Esophagus squamous epithelium (tissue), 5 donors: ENCODE results near the gene TBC1D19. TPM values are rescaled to one million over a fixed set of nuclear protein-coding genes. Genes with fewer than 3 reads are reported as not detected.

Experiments
- DNase-seq: peaks from one replicate; lab custom pipeline; 2025; lab: John Stamatoyannopoulos, UW
- H3K27ac ChIP-seq, 4 donors: fragments of 200-600 bp; sonication (generic); one replicate each; pipeline ENCODE4 v1.5.1; 2016 to 2019; ENCODE audit warnings: mild to moderate bottlenecking in 1 of 4
- H3K27me3 ChIP-seq, 4 donors: fragments of 200-600 bp; sonication (generic); 1 replicate in 3 of 4; 2 replicates in 1 of 4; pipeline versions ENCODE4 v1.5.1 to v1.6.0; 2017 to 2021; ENCODE audit warnings: antibody characterized with exemption in 1 of 4
- H3K36me3 ChIP-seq, 3 donors: fragments of 200-600 bp; sonication (generic); one replicate each; pipeline ENCODE4 v1.5.1; 2016 to 2019
- H3K4me1 ChIP-seq, 3 donors: fragments of 200-600 bp; sonication (generic); one replicate each; pipeline ENCODE4 v1.5.1; 2017 to 2019
- H3K4me3 ChIP-seq, 4 donors: fragments of 200-600 bp; sonication (generic); 1 replicate in 3 of 4; 2 replicates in 1 of 4; pipeline ENCODE4 v1.5.1; 2016 to 2019; ENCODE audit warnings: mild to moderate bottlenecking in 2 of 4, moderate library complexity in 1 of 4
- H3K9me3 ChIP-seq, 3 donors: fragments of 200-600 bp; sonication (generic); one replicate each; pipeline ENCODE4 v1.5.1; 2016 to 2019
- POLR2A ChIP-seq, 4 donors: fragments of 450-650 bp; IDR thresholded peaks; one replicate each; pipeline ENCODE4 v1.6.1; 2017; ENCODE audit warnings: antibody characterized with exemption in 4 of 4, mild to moderate bottlenecking in 4 of 4, moderate library complexity in 3 of 4
- WGBS, 2 donors: methylation state at CpG; one replicate each; pipeline ENCODE4 v1.1.5; 2018; 5-methylcytosine and 5-hydroxymethylcytosine counted together
- intact Hi-C: fragments of 100-400 bp; cut with DNase I; formaldehyde crosslinking; loops from one replicate; pipeline ENCODE4 v1.15.0; 2022
- total RNA-seq, 4 donors: library from RNA; depleted of rRNA; stranded (reverse); fragments of >200 nt; gene quantifications; one replicate each; pipeline ENCODE4 v1.1.0, GENCODE V29; 2016
- TF ChIP-seq, protein P1 (sequence below), 6 experiments: fragments of 450-650 bp in 4 of 6; fragments of 200-600 bp in 2 of 6; sonication (generic) in 2 of 6; IDR thresholded peaks; one replicate each; pipeline ENCODE4 v1.5.1; 2016 to 2019; ENCODE audit warnings: antibody characterized with exemption in 6 of 6, mild to moderate bottlenecking in 4 of 6, moderate library complexity in 4 of 6
- donor health status: DM: yes; HTN: yes; CAD: no.

Gene TBC1D19
- total RNA-seq, 4 donors from 2014 or later: 3.9 to 9.8 (median 5.3) TPM

GRCh38 chr4:26741491-26741871, 157.6 kb downstream of the TBC1D19 start:
- WGBS, 2 donors: 10 to 38% methylated on average over 2 of the region's 2 CpGs
- H3K4me3 ChIP-seq: no peak overlapping the region
- no peaks in the 10 kb centered on the region for H3K9me3 ChIP-seq
- intact Hi-C loops: no loop called here
- peaks cover 0 to 15% (median 8%) of the 10 kb centered on the region in 3 donors for H3K4me1 ChIP-seq
- no peaks in the 10 kb centered on the region for H3K36me3 ChIP-seq
- DNase-seq: no peak
- TF ChIP-seq POLR2A (IDR thresholded peaks at IDR 0.05): no peak
- TF ChIP-seq, protein P1, sequence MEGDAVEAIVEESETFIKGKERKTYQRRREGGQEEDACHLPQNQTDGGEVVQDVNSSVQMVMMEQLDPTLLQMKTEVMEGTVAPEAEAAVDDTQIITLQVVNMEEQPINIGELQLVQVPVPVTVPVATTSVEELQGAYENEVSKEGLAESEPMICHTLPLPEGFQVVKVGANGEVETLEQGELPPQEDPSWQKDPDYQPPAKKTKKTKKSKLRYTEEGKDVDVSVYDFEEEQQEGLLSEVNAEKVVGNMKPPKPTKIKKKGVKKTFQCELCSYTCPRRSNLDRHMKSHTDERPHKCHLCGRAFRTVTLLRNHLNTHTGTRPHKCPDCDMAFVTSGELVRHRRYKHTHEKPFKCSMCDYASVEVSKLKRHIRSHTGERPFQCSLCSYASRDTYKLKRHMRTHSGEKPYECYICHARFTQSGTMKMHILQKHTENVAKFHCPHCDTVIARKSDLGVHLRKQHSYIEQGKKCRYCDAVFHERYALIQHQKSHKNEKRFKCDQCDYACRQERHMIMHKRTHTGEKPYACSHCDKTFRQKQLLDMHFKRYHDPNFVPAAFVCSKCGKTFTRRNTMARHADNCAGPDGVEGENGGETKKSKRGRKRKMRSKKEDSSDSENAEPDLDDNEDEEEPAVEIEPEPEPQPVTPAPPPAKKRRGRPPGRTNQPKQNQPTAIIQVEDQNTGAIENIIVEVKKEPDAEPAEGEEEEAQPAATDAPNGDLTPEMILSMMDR (IDR thresholded peaks at IDR 0.05): no peak
- H3K27me3 ChIP-seq: no peaks in the 10 kb centered on the region
- no peak overlapping the region for H3K27ac ChIP-seq

DNA sequence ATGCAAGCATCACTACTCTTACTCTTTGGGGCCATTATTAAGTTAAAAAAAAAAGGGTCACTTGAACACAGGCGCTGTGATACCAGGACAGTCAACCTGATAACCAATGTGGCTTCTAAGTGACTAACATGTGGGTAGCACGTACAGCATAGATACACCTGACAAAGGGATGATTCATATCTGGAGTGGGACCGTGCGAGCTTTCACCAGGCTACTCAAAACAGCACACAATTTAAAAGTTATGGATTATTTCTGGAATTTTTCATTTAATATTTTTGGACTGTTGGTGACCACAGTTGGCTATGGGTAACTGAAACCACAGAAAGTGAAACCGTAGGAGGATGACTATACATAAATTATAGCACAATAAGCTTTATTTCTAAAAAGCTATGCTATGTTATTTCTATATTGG, 162.9 kb downstream of the TBC1D19 start:
- 76 to 82% methylated on average over 5 of the region's 5 CpGs for WGBS, 2 donors
- intact Hi-C loops: no loop called here

DNA sequence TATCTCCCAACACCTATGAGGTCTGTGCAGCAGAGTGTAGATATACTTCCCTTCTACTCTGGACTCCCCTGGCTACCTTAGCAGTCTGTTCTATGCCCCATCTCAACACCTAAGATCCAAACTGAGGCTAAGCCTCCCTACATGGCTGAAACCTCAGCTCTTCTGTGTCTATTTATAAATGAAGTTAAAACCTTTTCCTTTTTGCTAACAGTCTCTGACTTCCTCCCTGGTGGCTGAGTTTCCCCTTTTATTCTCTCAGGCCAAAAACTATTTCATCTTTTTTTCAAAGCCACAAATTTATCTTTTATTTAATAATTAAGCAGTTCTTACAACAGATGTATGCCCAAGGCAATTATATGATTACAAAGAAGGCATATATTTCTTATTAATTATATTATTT, 164.9 kb downstream of the TBC1D19 start:
- Histone ChIP-seq H3K27me3 (no peaks in the 10 kb centered on the region), H3K9me3 (no peaks in the 10 kb centered on the region), H3K27ac (no peak overlapping the region), H3K4me3 (no peak overlapping the region), H3K36me3 (peaks cover 0 to 17% (median 0%) of the 10 kb centered on the region in 3 donors), H3K4me1 (peaks cover 0 to 5% (median 0%) of the 10 kb centered on the region in 3 donors)
- no peak for DNase-seq
- TF ChIP-seq, protein P1 (IDR thresholded peaks at IDR 0.05): no peak
- no peak for TF ChIP-seq POLR2A (IDR thresholded peaks at IDR 0.05)
- intact Hi-C loops: no loop called here

More for the DNA sequence above, 162.9 kb downstream of the TBC1D19 start:
- Histone ChIP-seq H3K4me3 (no peak overlapping the region), H3K27me3 (no peaks in the 10 kb centered on the region), H3K36me3 (peaks cover 0 to 17% (median 0%) of the 10 kb centered on the region in 3 donors), H3K9me3 (no peaks in the 10 kb centered on the region), H3K27ac (no peak overlapping the region), H3K4me1 (peaks cover 0 to 13% (median 1%) of the 10 kb centered on the region in 3 donors)
- no peak for TF ChIP-seq POLR2A (IDR thresholded peaks at IDR 0.05)
- TF ChIP-seq, protein P1 (IDR thresholded peaks at IDR 0.05): no peak
- DNase-seq: no peak

DNA sequence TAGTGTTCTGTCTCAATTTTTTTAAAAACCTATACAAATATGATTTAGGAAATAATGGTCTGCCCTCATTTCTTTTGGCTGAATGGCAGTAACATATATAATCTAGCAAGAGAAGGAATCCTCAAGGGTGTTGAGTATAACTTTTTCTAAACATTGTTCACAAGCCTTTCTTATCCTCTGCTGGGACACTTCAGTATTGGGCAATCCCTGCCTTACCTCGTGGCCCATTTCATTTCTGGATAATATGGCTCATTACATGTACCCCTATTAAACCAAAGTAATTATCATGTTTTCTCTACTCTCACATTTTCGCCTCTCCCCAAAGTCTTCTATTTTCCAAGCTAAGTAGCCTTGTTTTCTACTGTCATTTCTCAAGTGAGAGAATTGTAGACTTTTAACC, 166.0 kb downstream of the TBC1D19 start:
- no peaks in the 10 kb centered on the region for H3K27me3 ChIP-seq
- peaks cover 0 to 17% (median 0%) of the 10 kb centered on the region in 3 donors for H3K36me3 ChIP-seq
- intact Hi-C loops: no loop called here
- no peak overlapping the region for H3K27ac ChIP-seq
- TF ChIP-seq POLR2A (IDR thresholded peaks at IDR 0.05): no peak
- TF ChIP-seq, protein P1 (IDR thresholded peaks at IDR 0.05): no peak
- no peak overlapping the region for H3K4me3 ChIP-seq
- DNase-seq: no peak
- no peaks in the 10 kb centered on the region for H3K9me3 ChIP-seq
- H3K4me1 ChIP-seq: peaks cover 0 to 5% (median 0%) of the 10 kb centered on the region in 3 donors
- WGBS, 2 donors: 84 to 92% methylated on average over 2 of the region's 2 CpGs

- TF ChIP-seq, protein P1 (IDR thresholded peaks at IDR 0.05): no peak
- no peak for TF ChIP-seq POLR2A (IDR thresholded peaks at IDR 0.05)
These were observed 167.1 kb downstream of the TBC1D19 start for GRCh38 chr4:26751004-26751403.

More at GRCh38 chr4:26751004-26751403, 167.1 kb downstream of the TBC1D19 start:
- DNase-seq: no peak
- no peak overlapping the region for H3K27ac ChIP-seq
- H3K9me3 ChIP-seq: no peaks in the 10 kb centered on the region
- H3K36me3 ChIP-seq: peaks cover 0 to 17% (median 0%) of the 10 kb centered on the region in 3 donors
- no peak overlapping the region for H3K4me3 ChIP-seq
- peaks cover 0 to 5% (median 0%) of the 10 kb centered on the region in 3 donors for H3K4me1 ChIP-seq
- no peaks in the 10 kb centered on the region for H3K27me3 ChIP-seq
- intact Hi-C loops: no loop called here
